ENCODE data around the gene GMPS. TPM values are rescaled to one million over a fixed set of nuclear protein-coding genes. Genes with fewer than 3 reads are reported as not detected.

The GMPS gene
- total and polyA plus RNA-seq, 2 of the 8 experiments (the other 6 are each of a cell fraction or from before 2014, with no cell fraction given) = 57.7 to 175 TPM

DNA sequence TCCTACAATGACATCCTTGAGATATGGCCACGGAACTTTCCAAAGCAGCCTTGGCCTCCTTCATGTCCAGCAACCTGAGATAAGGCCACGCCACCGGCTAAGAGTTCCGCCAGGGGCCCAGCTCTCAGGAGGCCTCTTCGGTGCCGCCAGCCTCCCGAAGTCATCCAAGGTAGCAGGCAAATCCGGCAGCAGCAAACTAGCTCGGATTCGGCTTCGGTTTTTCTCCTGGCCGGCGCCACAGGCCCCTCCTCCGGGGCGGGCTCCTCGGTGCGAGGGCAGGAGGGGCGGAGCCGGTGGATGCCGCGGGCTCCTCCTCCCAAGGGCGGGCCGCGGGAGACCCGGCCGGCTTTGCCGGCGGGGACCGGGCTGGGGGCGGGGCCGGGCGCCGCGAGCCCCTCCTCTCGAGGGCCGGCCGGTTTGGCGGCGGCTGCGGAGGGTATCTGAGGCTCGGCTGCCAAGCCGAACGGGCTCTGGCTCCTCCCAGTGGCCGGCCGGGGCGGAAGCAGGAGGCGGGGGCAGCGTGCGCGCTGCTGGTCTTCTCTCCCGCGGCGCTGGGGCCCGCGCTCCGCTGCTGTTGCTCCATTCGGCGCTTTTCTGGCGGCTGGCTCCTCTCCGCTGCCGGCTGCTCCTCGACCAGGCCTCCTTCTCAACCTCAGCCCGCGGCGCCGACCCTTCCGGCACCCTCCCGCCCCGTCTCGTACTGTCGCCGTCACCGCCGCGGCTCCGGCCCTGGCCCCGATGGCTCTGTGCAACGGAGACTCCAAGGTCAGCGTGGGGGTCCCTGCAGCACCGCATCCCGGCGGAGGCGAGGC lies at the start of gene GMPS (continued):
- TF ChIP-seq SIN3A (conservative IDR thresholded peaks at IDR 0.05 in 1 of 2, IDR thresholded peaks at IDR 0.05 in 1 of 2; ENCODE audit: low read depth in 1 of 2, low read length in 2 of 2) = no peak; a peak in 1 of 4 replicates
- TF ChIP-seq JUN (IDR thresholded peaks at IDR 0.05; ENCODE audit: low read depth, low read length) = no peak
- no peak for TF ChIP-seq SP2 (IDR thresholded peaks at IDR 0.05; ENCODE audit: low read length)
- no peak; the same call in 1 of the 2 replicates for TF ChIP-seq RBBP5 (IDR thresholded peaks at IDR 0.05; ENCODE audit: borderline replicate concordance, low read depth, low read length)
- TF ChIP-seq SUZ12 (IDR thresholded peaks at IDR 0.05; ENCODE audit: low read length) = no peak
- no peak for TF ChIP-seq KDM5A (IDR thresholded peaks at IDR 0.05; ENCODE audit: low read length)
- TF ChIP-seq SP1 (IDR thresholded peaks at IDR 0.05; ENCODE audit: low read depth, low read length) = no peak; the same call in 1 of the 2 replicates
- peak; percentile 84 to 85 for TF ChIP-seq POLR2A (IDR thresholded peaks at IDR 0.05; ENCODE audit: control extremely low read depth in 1 of 2, low read depth in 2 of 2, low read length in 2 of 2)
- TF ChIP-seq JUND (IDR thresholded peaks at IDR 0.05; ENCODE audit: low read length) = no peak
- no peak for TF ChIP-seq BACH1 (IDR thresholded peaks at IDR 0.05; ENCODE audit: low read length)
- no peak for TF ChIP-seq SRF (IDR thresholded peaks at IDR 0.05; ENCODE audit: low read depth, low read length)
- TF ChIP-seq, protein P1, sequence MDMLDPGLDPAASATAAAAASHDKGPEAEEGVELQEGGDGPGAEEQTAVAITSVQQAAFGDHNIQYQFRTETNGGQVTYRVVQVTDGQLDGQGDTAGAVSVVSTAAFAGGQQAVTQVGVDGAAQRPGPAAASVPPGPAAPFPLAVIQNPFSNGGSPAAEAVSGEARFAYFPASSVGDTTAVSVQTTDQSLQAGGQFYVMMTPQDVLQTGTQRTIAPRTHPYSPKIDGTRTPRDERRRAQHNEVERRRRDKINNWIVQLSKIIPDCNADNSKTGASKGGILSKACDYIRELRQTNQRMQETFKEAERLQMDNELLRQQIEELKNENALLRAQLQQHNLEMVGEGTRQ (IDR thresholded peaks at IDR 0.05; ENCODE audit: low read length) = no peak
- TF ChIP-seq SAP30 (IDR thresholded peaks at IDR 0.05; ENCODE audit: insufficient read depth, insufficient replicate concordance, low read length) = no peak
- TF ChIP-seq CBX5 (IDR thresholded peaks at IDR 0.05; ENCODE audit: low read depth, low read length) = no peak
- peak; percentile 75; the same call in 1 of the 2 replicates for TF ChIP-seq TAF1 (IDR thresholded peaks at IDR 0.05; ENCODE audit: low read depth, low read length)
- no peak for TF ChIP-seq MAFK (IDR thresholded peaks at IDR 0.05; ENCODE audit: low read depth, low read length)
- no peak for TF ChIP-seq EP300 (IDR thresholded peaks at IDR 0.05; ENCODE audit: borderline replicate concordance in 1 of 2, low read depth in 2 of 2, low read length in 2 of 2)
- no peak for TF ChIP-seq TCF12 (IDR thresholded peaks at IDR 0.05; ENCODE audit: low read depth, low read length)
- TF ChIP-seq, protein P2, sequence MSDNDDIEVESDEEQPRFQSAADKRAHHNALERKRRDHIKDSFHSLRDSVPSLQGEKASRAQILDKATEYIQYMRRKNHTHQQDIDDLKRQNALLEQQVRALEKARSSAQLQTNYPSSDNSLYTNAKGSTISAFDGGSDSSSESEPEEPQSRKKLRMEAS (IDR thresholded peaks at IDR 0.05) = peak; percentile 77
- no peak for TF ChIP-seq CHD2 (IDR thresholded peaks at IDR 0.05; ENCODE audit: low read length)
- no peak for TF ChIP-seq NANOG (IDR thresholded peaks at IDR 0.05; ENCODE audit: insufficient read depth, low read depth, low read length, poor library complexity, severe bottlenecking)
- peak; percentile 75 to 83 for TF ChIP-seq RAD21 (IDR thresholded peaks at IDR 0.05 in 1 of 2, conservative IDR thresholded peaks at IDR 0.05 in 1 of 2; ENCODE audit: low read depth in 2 of 2, low read length in 2 of 2)
- no peak for TF ChIP-seq SIRT6 (IDR thresholded peaks at IDR 0.05; ENCODE audit: low read length)

Data from H1 (cell line).